ENCODE results near the gene TCL1A. TPM values are rescaled to one million over a fixed set of nuclear protein-coding genes. Genes with fewer than 3 reads are reported as not detected.

The TCL1A gene
- total and polyA plus RNA-seq, 10 of the 15 experiments (the other 5 are each of a cell fraction or from before 2014, with no cell fraction given): 5.9 to 283 (median 113) TPM

GRCh38 chr14:95705518-95705917 lies 8.4 kb downstream of the TCL1A start:
- ChIA-PET CTCF (no interaction called here), SMC1A (ENCODE audit: uncharacterized antibody, unreplicated experiment) (interaction anchor here (0.9 kb wide), 1 partner anchor 43 kb away, joined by 3 read pairs; no protein-coding TSS in a partner anchor), RAD21 (ENCODE audit: unreplicated experiment) (no interaction called here), POLR2A (no interaction called here)
- ATAC-seq: no peak
- in situ Hi-C loops (cut with MboI): no loop called here
- Histone ChIP-seq H3K27me3 (replicated peaks in 1 of 2; ENCODE audit: control insufficient read depth in 2 of 2, insufficient read depth in 2 of 2, low read length in 1 of 2) (no peaks in the 10 kb centered on the region), H3K79me2 (ENCODE audit: control insufficient read depth, insufficient read depth, low read length) (no peaks in the 10 kb centered on the region; the same call in 1 of the 2 replicates), H3K27ac (ENCODE audit: control insufficient read depth, insufficient read depth) (no peak overlapping the region), H3K4me1 (ENCODE audit: control insufficient read depth, insufficient read depth, low read length) (peaks cover 6% of the 10 kb centered on the region), H3K9me3 (replicated peaks; ENCODE audit: control insufficient read depth, insufficient read depth, low read length) (no peaks in the 10 kb centered on the region), H3K36me3 (ENCODE audit: control insufficient read depth in 2 of 2, insufficient read depth in 2 of 2, low read length in 1 of 2) (peaks cover 0 to 10% of the 10 kb centered on the region in 2 experiments; a peak in 2 of 4 replicates), H3K4me3 (no peak overlapping the region), H3K4me2 (ENCODE audit: control insufficient read depth, insufficient read depth) (no peak overlapping the region), H3K9ac (ENCODE audit: control insufficient read depth, insufficient read depth, low read length) (no peak overlapping the region), H2AFZ (ENCODE audit: control insufficient read depth, low read depth, low read length) (no peak overlapping the region), H4K20me1 (ENCODE audit: control insufficient read depth, insufficient read depth) (no peaks in the 10 kb centered on the region)
- 74% methylated on average over 4 of the region's 4 CpGs for WGBS (ENCODE audit: insufficient coverage, insufficient replicate concordance, low lambda C conversion rate, missing lambda C conversion rate)
- no TSS peak for BruUV-seq (replicated peaks)
- no peak for FAIRE-seq
- no peak for DNase-seq (ENCODE audit: low read depth, low spot score)
- intact Hi-C loops (cut with micrococcal nuclease; ENCODE audit: unreplicated experiment): no loop called here
- TF ChIP-seq MLLT1 (IDR thresholded peaks at IDR 0.05): no peak
- no peak for TF ChIP-seq NBN (IDR thresholded peaks at IDR 0.05)
- no peak for TF ChIP-seq ZNF217 (IDR thresholded peaks at IDR 0.05)
- no peak for TF ChIP-seq TARDBP (IDR thresholded peaks at IDR 0.05; ENCODE audit: borderline replicate concordance)
- TF ChIP-seq POLR2AphosphoS2 (IDR thresholded peaks at IDR 0.05; ENCODE audit: low read depth, low read length): no peak
- no peak for TF ChIP-seq POU2F2 (IDR thresholded peaks at IDR 0.05; ENCODE audit: borderline replicate concordance, low read depth, low read length)
- no peak for TF ChIP-seq PBX3 (IDR thresholded peaks at IDR 0.05; ENCODE audit: insufficient replicate concordance, low read depth, low read length)
- TF ChIP-seq ATF3 (IDR thresholded peaks at IDR 0.05; ENCODE audit: borderline replicate concordance, extremely low read depth, low read depth, low read length): no peak
- no peak for TF ChIP-seq LARP7 (IDR thresholded peaks at IDR 0.05)
- TF ChIP-seq ZNF622 (IDR thresholded peaks at IDR 0.05): no peak
- TF ChIP-seq CREM (IDR thresholded peaks at IDR 0.05; ENCODE audit: low read depth): no peak
- TF ChIP-seq ATF2 (IDR thresholded peaks at IDR 0.05; ENCODE audit: low read length): no peak
- TF ChIP-seq HDGF (IDR thresholded peaks at IDR 0.05): no peak
- TF ChIP-seq SMAD1 (IDR thresholded peaks at IDR 0.05; ENCODE audit: low read depth, partially characterized antibody): no peak
- TF ChIP-seq ZNF592 (IDR thresholded peaks at IDR 0.05): no peak
- no peak for TF ChIP-seq BCL3 (IDR thresholded peaks at IDR 0.05; ENCODE audit: borderline replicate concordance, insufficient read depth, low read depth, low read length, poor library complexity, severe bottlenecking)

Measured in GM12878 (cell line).